GM21367 (cell line): ENCODE data around the gene DNAJB9.

Experiments used
- ATAC-seq: cut with Tn5 transposase; IDR thresholded peaks from one replicate; pipeline ENCODE4 v1.9.1; 2021; ENCODE audit not compliant: unreplicated experiment

Gene DNAJB9

GRCh38 chr7:108565987-108566386 is 3.7 kb upstream of the DNAJB9 start:
- no peak for ATAC-seq

DNA sequence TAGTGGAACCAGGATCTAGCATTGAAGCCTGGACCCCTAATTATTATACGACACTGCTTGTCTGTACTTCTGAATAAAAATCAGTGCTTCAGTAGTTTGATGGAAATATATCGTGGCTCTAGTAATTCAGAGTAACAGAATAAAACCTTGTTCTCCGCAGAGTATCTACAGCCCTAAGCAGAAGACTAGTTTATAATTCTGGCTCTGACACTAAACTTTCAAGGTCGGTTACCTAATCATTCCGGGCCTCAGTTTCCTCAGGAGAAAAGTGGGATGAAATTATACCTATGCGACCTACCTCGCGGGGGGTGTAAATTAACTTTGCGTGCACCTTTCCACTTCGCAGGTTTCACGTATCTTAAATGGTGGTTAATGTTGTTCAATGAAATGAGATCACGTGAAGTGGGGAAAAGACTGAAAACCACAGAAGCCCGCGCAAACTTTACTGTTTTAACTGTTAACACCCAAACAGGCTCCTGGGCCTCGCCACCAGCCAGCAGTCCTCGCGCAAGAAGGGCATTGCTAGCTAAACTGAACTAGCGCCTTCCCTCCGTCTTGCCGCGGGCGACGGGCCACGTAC is 783 bp upstream of the DNAJB9 start:
- ATAC-seq, result no peak

GRCh38 chr7:108570146-108570755 is 577 bp downstream of the DNAJB9 start:
- peak; percentile 27 for ATAC-seq

DNA sequence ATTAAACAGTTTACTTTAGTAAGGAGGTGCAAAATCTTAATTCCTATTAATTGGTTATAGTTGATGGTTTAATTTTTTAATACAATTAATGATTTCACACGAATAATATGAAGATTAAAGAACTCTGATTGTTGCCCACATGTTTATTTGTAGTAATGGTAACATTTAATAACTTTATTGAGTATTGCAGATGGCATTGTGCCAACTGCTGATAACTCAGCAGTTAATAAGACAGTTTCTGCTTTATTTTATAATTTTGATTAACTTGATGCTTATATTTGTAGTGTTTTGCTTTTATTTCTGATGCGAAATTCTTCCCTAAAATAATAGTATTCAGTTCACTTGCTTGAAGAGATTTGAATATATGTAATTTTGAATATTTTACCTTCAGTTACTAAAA is 2.8 kb downstream of the DNAJB9 start:
- ATAC-seq, result no peak

DNA sequence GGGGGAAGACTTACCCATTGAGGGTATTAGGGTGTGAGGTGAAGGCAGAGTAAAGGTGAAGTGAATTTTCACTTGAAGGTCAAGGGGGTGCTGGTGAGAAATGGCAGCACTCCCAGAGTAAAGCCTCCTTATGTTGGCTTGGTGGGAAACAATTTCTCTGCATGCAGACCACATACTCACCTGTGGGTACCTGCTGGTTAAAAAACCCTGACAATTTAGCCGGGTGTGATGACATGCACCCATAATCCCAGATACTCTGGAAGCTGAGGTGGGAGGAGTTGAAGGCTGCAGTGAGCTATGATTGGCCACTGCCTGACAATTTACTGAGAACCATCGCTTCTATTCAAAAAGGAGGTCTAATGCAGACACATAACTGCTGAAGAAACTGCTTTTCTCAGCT is 5.5 kb downstream of the DNAJB9 start:
- ATAC-seq, result no peak

DNA sequence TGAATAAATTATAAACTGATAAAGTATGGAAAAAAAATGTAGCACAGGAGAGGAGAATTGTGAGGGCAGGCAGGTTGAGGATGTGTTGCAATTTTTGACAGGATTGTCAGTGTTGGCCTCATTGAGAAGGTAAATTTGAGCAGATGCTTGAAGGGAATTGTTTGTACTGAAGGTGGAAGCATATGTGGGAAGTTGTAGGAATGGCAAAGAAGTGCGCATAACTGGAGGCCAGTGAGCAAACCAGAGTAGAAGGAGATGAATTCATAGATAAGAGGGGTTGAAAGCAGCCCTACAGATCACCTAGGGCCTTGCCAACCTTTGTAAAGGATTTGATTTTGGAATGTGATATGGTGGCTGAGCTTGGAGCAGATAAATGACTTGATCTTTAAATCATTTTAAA is 6.4 kb downstream of the DNAJB9 start:
- ATAC-seq, result no peak

- ATAC-seq, result no peak
Observed at GRCh38 chr7:108578937-108579336, 9.3 kb downstream of the DNAJB9 start.

- no peak for ATAC-seq
Observed at GRCh38 chr7:108580298-108580697, 10.6 kb downstream of the DNAJB9 start.

DNA sequence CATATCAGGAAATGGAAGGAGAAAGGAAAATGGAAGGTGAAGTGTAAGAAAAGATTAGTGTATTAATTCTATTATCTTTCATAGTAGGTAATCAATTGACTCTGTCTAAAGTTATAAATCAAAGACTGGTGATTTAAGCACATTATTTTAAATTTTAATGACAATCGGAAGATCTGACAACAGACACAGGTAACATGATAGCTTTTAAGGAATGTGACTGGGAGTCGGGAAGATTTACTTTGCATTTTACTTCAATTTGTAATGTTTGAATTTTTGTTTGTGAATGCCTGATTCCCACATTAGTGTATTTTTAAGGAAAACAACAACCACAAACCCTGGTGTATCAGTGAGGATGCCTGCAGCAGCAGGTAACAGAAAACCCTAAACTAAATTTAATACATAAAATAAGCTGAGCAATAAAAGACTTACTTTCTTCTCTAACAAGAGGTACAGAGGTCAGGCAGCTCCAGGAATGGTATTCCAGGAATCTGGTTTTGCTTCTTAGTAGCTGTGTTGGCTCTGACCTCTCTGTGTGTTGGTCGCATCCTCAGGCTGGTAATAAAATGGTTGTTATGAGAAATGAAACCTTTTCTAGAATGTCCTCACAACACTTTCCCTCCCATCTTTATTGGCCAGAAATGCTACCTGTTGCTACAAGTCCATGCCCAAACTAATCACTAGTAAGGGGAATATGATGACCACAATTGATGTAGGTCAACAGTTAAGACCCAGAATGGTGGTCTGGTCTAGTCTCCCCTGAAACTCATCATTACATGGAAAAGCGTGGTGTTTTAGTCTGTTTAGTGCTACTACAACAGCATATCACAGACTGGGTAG is 12.2 kb downstream of the DNAJB9 start:
- ATAC-seq, result no peak

- no peak for ATAC-seq
Observed at GRCh38 chr7:108584211-108584610, 14.5 kb downstream of the DNAJB9 start.

GRCh38 chr7:108585843-108586242 is 16.2 kb downstream of the DNAJB9 start:
- ATAC-seq, result no peak

DNA sequence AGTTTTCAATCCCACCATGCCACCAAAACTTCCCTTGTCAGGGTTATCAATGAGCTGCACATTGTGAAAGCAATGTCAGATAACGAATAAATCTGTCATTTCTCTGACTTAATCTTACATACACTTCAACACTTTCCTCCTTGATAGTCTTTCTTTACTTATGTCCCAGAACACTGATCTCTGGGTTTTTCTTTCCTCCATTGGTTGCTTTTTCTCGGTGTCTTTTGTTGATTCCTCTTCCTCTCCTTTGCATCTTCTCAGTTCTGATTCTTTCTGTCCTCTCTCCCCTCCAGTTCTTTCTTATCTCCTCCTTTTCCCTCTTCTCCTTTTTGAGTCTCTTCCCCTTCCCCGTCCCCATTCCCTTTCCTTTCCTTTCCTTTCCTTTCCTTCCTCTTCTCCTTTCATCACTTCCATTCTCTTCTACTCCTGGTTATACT is 16.6 kb downstream of the DNAJB9 start:
- ATAC-seq, result no peak

GRCh38 chr7:108589199-108589598 is 19.5 kb downstream of the DNAJB9 start:
- ATAC-seq, result no peak

GRCh38 chr7:108589874-108590273 is 20.2 kb downstream of the DNAJB9 start:
- no peak for ATAC-seq

GRCh38 chr7:108590606-108591005 is 20.9 kb downstream of the DNAJB9 start:
- no peak for ATAC-seq

DNA sequence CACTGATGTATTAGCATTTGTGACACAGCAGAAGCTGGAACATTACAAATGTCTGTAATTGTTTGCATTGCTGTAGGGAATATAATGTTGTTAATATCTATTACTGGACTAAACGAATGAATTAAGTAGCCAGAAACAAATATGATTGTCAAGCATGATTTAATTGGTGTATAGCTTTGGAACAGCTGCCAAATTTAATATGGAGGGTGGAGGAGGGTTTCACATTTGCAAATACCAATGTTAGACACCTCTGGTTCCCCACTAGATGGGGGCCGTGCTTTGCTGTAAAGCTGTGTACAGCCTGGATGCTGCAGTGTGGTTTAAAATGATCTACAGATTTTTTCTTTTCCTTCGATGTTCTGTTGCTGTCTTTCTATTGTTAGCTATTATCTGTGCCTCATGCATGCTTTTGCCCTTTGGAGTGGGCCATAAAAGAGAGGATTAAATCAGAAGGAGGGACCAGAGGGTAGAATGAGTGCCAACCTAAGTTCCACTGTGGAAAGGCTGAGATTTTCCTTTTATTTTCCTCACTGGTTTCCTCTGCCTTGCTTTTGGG is 23.1 kb downstream of the DNAJB9 start:
- ATAC-seq, result no peak

- ATAC-seq, result no peak
Observed at GRCh38 chr7:108596560-108596959, 26.9 kb downstream of the DNAJB9 start.

DNA sequence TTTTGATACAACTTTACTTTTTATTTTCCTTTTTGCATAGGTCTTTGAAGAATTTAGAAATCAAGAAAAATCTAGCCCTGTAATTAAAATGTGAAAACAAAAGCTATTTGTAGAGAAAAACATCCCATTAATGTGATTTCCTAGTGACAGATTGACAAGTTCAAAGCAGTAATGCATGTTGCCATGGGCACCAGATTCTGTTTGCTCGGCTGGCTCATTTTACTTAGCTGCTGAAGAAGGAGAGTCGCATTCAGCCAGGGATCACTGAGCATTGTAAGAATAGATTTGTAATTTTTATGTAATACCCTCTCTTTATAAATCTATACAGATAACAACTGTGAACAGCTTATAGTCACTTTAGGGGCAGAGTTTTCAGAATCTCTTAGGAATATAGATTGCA is 28.5 kb downstream of the DNAJB9 start:
- ATAC-seq, result no peak

GRCh38 chr7:108598914-108599580 is 29.4 kb downstream of the DNAJB9 start:
- no peak for ATAC-seq

DNA sequence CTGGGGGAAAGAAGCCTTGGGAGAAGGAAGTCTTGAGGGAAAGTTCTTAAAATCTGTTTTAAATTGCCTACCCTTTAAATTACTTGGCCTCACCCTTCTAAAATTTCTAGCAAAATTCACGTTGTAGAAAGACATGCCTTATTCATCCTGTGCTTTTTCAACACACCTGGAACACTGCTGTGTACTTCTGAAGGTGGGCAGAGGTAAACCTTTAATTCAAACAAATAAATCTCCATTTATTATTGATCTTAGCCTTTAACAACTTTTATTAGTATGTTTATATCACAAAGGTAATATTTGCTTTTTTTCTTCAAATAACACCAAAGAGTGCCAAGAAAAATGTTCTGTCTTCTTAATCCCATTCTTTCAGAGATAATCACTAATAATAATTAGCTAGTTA is 30.7 kb downstream of the DNAJB9 start:
- no peak for ATAC-seq

- ATAC-seq, result no peak
Observed at GRCh38 chr7:108603656-108604306, 34.1 kb downstream of the DNAJB9 start.
